Activated naive CD8-positive, alpha-beta T cell treated with anti-CD3 and anti-CD28 coated beads, Interleukin-2, amount 50 U/mL, for 24 hours (primary cell): ENCODE data around the gene APPL1.
"Not testable (repeated sequence)": the region's sequence is repeated elsewhere in the genome, so short reads cannot be mapped to it uniquely, and the experiment has no call there.

Experiments
- ATAC-seq: fragments of 150-1000 bp; cut with Tn5 transposase; one replicate; pipeline ENCODE4 v1.10.0; 2021
- DNase-seq: peaks from one replicate; pipeline ENCODE4 v3.0.0; 2021
- H3K27ac Mint-ChIP-seq: one replicate; pipeline ENCODE4 v1.8.0; 2021; ENCODE audit warnings: mild to moderate bottlenecking, mixed read lengths
- H3K27me3 Mint-ChIP-seq: one replicate; pipeline ENCODE4 v1.8.0; 2021; ENCODE audit warnings: mixed read lengths
- H3K36me3 Mint-ChIP-seq: one replicate; pipeline ENCODE4 v1.8.0; 2021; ENCODE audit warnings: low read depth, mixed read lengths
- H3K4me1 Mint-ChIP-seq: one replicate; pipeline ENCODE4 v1.8.0; 2021; ENCODE audit warnings: mixed read lengths
- H3K4me3 Mint-ChIP-seq: one replicate; pipeline ENCODE4 v1.8.0; 2021; ENCODE audit warnings: mild to moderate bottlenecking, moderate library complexity, mixed read lengths
- H3K9me3 Mint-ChIP-seq: one replicate; pipeline ENCODE4 v1.8.0; 2021; ENCODE audit warnings: mixed read lengths

APPL1 gene

DNA sequence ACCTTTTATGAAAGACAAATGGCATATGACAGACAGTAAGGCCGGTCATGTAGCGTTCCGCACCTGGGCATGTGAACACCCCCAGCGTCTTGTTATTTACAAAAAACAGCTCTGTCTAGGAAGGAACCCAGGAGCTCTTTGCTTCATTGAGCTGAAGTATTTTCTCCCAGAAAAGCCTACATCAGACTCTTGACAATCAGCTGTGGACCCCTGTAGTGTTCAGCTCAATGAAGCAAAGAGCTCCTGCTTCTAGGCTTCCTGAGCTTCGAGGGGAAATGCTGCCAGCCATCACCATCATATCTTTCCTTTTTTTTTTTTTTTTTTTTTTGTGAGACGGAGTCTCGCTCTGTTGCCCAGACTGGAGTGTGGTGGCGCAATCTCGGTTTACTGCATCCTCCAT lies 60.9 kb downstream of the APPL1 start:
- DNase-seq (no peak), ATAC-seq (no peak)
- Mint-ChIP-seq H3K4me1 (no peaks in the 10 kb centered on the region), H3K9me3 (no peaks in the 10 kb centered on the region), H3K27ac (no peak overlapping the region), H3K27me3 (peaks cover 6% of the 10 kb centered on the region), H3K4me3 (no peak overlapping the region), H3K36me3 (no peaks in the 10 kb centered on the region)

DNA sequence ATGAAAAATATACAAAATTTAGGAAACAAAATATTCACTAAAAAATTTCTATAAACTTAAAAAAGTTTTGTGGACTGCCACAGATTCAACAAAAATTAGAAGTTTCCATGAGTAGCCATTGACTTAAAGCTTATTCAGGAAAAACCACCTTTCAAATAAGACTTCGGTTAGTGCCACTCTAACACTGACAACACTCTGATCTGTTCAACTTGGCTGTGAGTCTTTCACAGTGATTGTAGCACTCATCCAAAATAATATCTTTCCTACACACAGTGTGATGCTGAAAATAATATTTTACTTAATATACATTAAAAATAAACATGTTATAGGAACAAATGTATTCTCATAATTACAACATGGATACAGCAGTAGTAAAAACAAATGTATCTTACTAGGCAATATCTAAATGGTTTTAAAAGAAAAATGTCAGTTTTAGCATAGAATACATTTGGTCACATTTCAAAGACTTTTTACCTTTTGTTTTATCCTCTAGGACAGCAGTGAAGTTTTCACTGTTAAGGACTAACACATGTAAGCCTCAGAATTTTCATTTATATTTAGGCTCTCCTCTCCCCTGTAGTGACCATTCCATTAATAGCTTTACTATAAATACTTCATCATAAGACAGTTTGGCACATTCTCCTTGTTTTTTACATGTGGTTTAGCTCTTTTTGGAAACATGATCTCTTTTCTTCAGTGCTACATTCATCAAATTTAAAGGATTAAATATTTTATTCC lies 64.8 kb downstream of the APPL1 start, which contains the start of gene ASB14:
Gene ASB14, minus strand, starts transcription at position 527 of the 738 bp plus-strand sequence. CDS start 652 bp downstream, outside the sequence.
- H3K36me3 Mint-ChIP-seq, result no peaks in the 10 kb centered on the region
- H3K9me3 Mint-ChIP-seq, result no peaks in the 10 kb centered on the region
- ATAC-seq (no peak), DNase-seq (no peak)
- H3K27me3 Mint-ChIP-seq, result peaks cover 14% of the 10 kb centered on the region
- H3K4me1 Mint-ChIP-seq, result no peaks in the 10 kb centered on the region
- H3K27ac Mint-ChIP-seq, result no peak within 1 kb of the TSS
- H3K4me3 Mint-ChIP-seq, result no peak within 1 kb of the TSS

DNA sequence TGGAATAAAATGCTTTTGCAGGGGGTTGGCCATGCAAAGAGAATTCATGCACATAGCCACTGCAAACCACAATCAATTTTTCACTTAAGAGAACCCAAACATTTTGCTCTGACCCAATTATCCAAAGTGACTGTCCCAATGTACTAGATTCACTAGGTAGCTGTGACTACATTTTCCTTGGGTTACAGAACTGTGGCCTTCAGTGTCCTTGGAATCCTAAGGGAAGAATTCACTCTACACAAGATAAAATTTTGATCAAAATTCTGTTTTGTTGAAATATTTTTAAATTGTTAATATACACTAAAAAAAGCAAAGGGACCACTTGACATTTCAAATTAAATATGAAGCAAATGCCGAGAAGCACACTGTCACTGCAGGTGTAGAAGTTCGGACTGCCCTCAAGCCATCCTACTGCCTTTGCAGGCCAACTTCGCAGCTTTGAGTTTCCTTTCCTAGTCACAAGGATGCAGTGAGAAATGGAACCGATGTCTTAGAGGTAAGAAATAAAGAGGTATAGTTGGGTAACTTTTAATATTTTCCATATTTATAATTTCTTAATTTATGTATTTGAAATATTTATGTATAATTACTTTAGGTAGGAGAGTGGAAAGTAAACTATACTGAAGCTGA lies 65.5 kb downstream of the APPL1 start:
- H3K36me3 Mint-ChIP-seq, result no peaks in the 10 kb centered on the region
- no peak for DNase-seq
- H3K9me3 Mint-ChIP-seq, result no peaks in the 10 kb centered on the region
- no peaks in the 10 kb centered on the region for H3K4me1 Mint-ChIP-seq
- ATAC-seq, result no peak
- H3K27ac Mint-ChIP-seq, result no peak overlapping the region
- no peak overlapping the region for H3K4me3 Mint-ChIP-seq
- peaks cover 14% of the 10 kb centered on the region for H3K27me3 Mint-ChIP-seq

DNA sequence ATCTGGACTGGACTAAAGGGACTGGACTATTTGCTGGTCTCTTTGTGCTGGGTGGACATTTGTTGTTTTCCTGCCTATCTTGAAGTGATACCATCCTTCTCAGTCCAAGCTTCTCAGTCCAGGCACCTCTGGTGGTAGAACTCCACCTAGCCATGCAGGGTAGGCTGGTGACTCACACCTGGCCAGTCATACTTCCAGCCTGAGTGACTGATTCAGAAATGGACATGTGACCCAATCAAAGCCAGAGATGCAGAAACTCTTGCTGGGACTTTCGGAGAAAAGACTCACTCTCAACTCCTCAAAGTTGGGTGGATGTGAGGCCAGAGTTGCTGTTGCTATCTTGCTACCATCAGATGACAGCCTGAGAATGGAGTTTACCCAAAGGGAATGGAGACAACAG lies 70.5 kb downstream of the APPL1 start:
- no peaks in the 10 kb centered on the region for H3K9me3 Mint-ChIP-seq
- no peak overlapping the region for H3K4me3 Mint-ChIP-seq
- DNase-seq (no peak), ATAC-seq (peak; percentile 63)
- H3K27ac Mint-ChIP-seq, result no peak overlapping the region
- no peaks in the 10 kb centered on the region for H3K36me3 Mint-ChIP-seq
- H3K27me3 Mint-ChIP-seq, result peaks cover 15% of the 10 kb centered on the region
- no peaks in the 10 kb centered on the region for H3K4me1 Mint-ChIP-seq

DNA sequence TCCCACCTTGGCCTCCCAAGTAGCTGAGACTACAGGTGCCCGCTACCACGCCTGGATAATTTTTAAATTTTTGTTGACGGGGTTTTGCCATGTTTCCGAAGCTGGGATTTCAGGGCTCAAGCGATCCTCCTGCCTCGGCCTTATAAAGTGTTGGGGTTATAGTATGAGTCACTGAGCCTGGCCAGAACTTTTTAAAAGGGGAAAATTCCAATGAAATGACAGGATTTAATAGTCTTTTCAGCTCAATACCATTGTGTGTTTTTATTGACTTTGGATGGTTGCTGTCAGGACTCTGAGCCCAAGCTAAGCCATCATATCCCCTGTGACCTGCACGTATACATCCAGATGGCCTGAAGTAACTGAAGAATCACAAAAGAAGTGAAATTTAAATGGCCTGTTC lies 76.0 kb downstream of the APPL1 start:
- H3K9me3 Mint-ChIP-seq, ATAC-seq, H3K36me3 Mint-ChIP-seq, DNase-seq, H3K27me3 Mint-ChIP-seq, H3K4me1 Mint-ChIP-seq, H3K4me3 Mint-ChIP-seq, H3K27ac Mint-ChIP-seq: not testable (repeated sequence)

DNA sequence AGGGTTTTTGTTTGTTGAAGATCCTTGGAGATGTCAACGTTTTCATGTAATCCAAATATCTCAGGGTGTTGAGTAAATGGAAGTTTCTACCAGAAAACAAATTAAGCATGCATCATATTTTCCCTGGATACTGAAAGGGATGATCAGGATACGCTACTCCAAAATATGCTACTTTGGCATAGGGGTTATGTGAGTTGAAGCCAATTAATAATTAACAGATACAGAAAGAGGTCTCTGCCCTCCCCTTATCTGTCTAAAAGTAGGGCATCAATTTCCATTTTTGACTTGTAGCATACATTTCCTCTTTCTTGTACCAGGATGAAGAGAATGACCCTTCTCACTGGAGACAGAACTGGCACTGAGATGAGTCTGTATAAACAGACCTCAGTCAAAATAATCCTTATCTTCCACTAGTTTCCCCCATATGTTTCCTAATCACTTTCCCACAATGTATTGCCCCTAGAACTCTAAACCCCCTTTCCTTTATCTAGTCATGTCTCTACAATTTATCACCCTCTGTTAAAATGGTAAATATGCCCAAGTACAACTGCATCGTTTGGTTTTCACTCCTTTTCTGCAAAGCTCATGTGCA lies 82.3 kb downstream of the APPL1 start:
- no peaks in the 10 kb centered on the region for H3K36me3 Mint-ChIP-seq
- no peak for DNase-seq
- H3K27me3 Mint-ChIP-seq, result no peaks in the 10 kb centered on the region
- H3K9me3 Mint-ChIP-seq, result no peaks in the 10 kb centered on the region
- no peak overlapping the region for H3K4me3 Mint-ChIP-seq
- H3K4me1 Mint-ChIP-seq, result no peaks in the 10 kb centered on the region
- no peak overlapping the region for H3K27ac Mint-ChIP-seq
- ATAC-seq, result no peak

DNA sequence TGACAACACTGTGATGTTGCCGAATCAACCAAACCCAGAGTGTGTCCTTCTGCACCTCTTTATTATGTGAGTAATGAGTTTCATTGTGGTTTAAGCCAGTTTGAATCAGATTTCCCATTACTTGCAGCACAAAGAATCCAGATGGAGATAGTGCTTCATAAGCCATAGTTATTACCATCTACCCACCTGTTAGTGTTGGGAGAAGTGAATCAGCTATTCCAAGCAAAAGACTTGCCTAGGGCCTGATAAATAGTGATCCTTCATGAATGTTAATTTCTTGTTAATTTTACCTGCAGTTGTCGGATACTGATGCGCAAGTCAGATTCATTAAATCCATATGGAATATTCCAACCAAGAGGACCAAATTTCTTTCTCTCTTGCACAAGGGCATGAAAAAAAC lies 86.7 kb downstream of the APPL1 start:
- DNase-seq (no peak), ATAC-seq (peak; percentile 43)
- Mint-ChIP-seq H3K9me3 (peaks cover 5% of the 10 kb centered on the region), H3K27me3 (peaks cover 21% of the 10 kb centered on the region), H3K4me1 (no peaks in the 10 kb centered on the region), H3K36me3 (no peaks in the 10 kb centered on the region), H3K27ac (no peak overlapping the region), H3K4me3 (no peak overlapping the region)
